Ovary (tissue), 9 donors: ENCODE measurements around the gene FAM120B. TPM values are rescaled to one million over a fixed set of nuclear protein-coding genes. Genes with fewer than 3 reads are reported as not detected.

Experiments
- DNase-seq, 5 donors: peaks; one replicate each; pipeline ENCODE4 v3.0.0-alpha.2; 2019 to 2020
- H3K27ac ChIP-seq, 2 donors: fragments of 200-600 bp; one replicate each; pipeline versions ENCODE4 v1.5.1 to v1.8.0; 2019 to 2022
- H3K27me3 ChIP-seq: fragments of 200-600 bp; one replicate; pipeline ENCODE4 v1.8.0; 2022
- H3K36me3 ChIP-seq: fragments of 200-600 bp; sonication (generic); one replicate; pipeline ENCODE4 v1.5.1; 2019
- H3K4me1 ChIP-seq: one replicate; pipeline ENCODE4 v1.8.1; 2013; ENCODE audit warnings: mild to moderate bottlenecking, moderate library complexity; ENCODE audit not compliant: insufficient read depth
- H3K4me3 ChIP-seq: fragments of 200-600 bp; sonication (generic); one replicate; pipeline ENCODE4 v1.5.1; 2017
- H3K9me3 ChIP-seq, 2 donors: fragments of 200-600 bp in 1 of 2; sonication (generic) in 1 of 2; one replicate each; pipeline versions ENCODE4 v1.5.1 to v1.8.1; 2013 to 2019; ENCODE audit warnings: mild to moderate bottlenecking in 1 of 2, moderate library complexity in 1 of 2
- EP300 ChIP-seq: sonication (generic); formaldehyde crosslinking; IDR thresholded peaks from one replicate; pipeline ENCODE4 v1.6.1; 2017; ENCODE audit warnings: antibody characterized with exemption
- POLR2A ChIP-seq: fragments of 450-650 bp; IDR thresholded peaks from one replicate; pipeline ENCODE4 v1.6.1; 2017; ENCODE audit warnings: antibody characterized with exemption, mild to moderate bottlenecking, moderate library complexity
- WGBS, 3 donors: extraction: QIAGEN DNeasy Blood & Tissue Kit in 1 of 3; methylation state at CpG; one replicate each; pipeline versions ENCODE4 v1.1.5 to v1.1.7; 2013 to 2017; 5-methylcytosine and 5-hydroxymethylcytosine counted together
- intact Hi-C, 4 donors: fragments of 100-400 bp; cut with DNase I; formaldehyde crosslinking; loops; one replicate each; pipeline versions ENCODE4 v1.11.0 to v1.15.1; 2022 to 2023
- polyA plus RNA-seq, 2 donors: library from polyadenylated mRNA; stranded (reverse); fragments of 200-250 nt in 1 of 2; fragments of 350-450 nt in 1 of 2; fragmentation: Illumina TruSeq in 1 of 2; extraction: RNeasy Lipid Tissue Mini Kit (QIAGEN cat#74804) in 1 of 2; gene quantifications; one replicate each; pipeline ENCODE4 v1.2.3, GENCODE V29; 2013 to 2014
- total RNA-seq, 7 donors: library from RNA; depleted of rRNA in 2 of 7; stranded (reverse); fragments of >200 nt in 2 of 7; fragmentation: NEBNext Ultra II Directional in 3 of 7; extraction: Animal tissue kit (Norgen Biotek cat#: 25700) in 3 of 7; gene quantifications; one replicate each; pipeline versions ENCODE4 v1.1.0 to v1.2.4, GENCODE V29; 2016 to 2023
- TF ChIP-seq, protein P1 (sequence below), 3 donors: fragments of 450-650 bp in 2 of 3; fragments of 200-600 bp in 1 of 3; IDR thresholded peaks; one replicate each; pipeline versions ENCODE4 v1.5.1 to v1.8.0; 2016 to 2022; ENCODE audit warnings: antibody characterized with exemption in 3 of 3, mild to moderate bottlenecking in 1 of 3
- donor health status: DM: no; HTN: no; CAD: no; lungs with moderate emphysema.
- donor health status: DM: no; HTN: no; CAD: no.
- donor health status: Bipolar disorder and iron deficiency.
- donor health status: DM: yes; HTN: yes; CAD: no.
- donor health status: DM: no; HTN: no; CAD: no.
- donor health status: DM: yes; HTN: yes; CAD: no.

FAM120B gene
- total and polyA plus RNA-seq, 9 donors, result 10.6 to 39.3 (median 28.4) TPM

DNA sequence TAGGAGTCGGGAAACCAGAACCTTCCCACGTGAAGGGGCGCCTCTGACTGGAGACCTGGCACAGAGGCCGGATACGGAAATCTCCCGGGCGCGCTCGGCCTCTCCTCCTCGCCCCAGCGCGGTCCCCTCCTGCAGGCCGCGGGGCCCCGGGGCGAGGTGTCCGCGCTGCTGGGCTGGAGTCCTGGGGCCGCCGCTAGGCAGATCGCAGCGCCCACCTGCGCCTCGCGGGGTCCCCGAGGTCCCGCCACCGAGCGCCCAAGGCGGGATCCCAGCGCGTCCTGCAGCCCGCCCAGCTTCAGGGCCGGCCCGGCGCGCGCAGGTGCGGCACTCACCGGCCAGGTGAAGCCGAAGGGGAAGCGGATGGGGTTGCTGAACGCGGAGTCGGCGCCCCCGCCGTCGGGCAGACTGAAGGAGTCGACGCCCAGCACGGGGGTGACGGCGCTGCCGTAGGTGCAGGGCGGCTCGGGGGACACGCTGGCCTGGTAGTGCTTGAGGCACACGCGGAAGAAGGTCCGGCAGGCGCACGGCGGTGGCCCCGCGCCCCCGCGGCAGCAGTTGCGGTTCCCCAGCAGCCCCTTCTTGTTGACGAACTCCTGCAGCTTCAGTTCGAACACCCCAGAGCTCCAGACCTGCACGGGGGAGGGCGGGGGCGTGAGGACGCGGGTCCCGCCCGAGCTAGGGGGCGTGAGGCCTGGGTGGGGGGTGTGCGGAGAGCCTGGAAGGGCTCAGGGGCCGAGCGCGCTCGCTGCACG, 17.2 kb upstream of the FAM120B start:
- Histone ChIP-seq H3K27ac (no peak overlapping the region), H3K27me3 (peaks cover 3% of the 10 kb centered on the region), H3K9me3 (no peaks in the 10 kb centered on the region), H3K4me1 (peaks cover 23% of the 10 kb centered on the region), H3K36me3 (no peaks in the 10 kb centered on the region), H3K4me3 (peak overlapping the region; percentile 57)
- intact Hi-C loops, result no loop called here
- WGBS, 3 donors, result 4 to 11% (median 4%) methylated on average over 51 to 85 of the region's 85 CpGs
- DNase-seq, result peak in 1 of 5 donors; percentile 21
- TF ChIP-seq POLR2A, result no peak
- TF ChIP-seq, protein P1, sequence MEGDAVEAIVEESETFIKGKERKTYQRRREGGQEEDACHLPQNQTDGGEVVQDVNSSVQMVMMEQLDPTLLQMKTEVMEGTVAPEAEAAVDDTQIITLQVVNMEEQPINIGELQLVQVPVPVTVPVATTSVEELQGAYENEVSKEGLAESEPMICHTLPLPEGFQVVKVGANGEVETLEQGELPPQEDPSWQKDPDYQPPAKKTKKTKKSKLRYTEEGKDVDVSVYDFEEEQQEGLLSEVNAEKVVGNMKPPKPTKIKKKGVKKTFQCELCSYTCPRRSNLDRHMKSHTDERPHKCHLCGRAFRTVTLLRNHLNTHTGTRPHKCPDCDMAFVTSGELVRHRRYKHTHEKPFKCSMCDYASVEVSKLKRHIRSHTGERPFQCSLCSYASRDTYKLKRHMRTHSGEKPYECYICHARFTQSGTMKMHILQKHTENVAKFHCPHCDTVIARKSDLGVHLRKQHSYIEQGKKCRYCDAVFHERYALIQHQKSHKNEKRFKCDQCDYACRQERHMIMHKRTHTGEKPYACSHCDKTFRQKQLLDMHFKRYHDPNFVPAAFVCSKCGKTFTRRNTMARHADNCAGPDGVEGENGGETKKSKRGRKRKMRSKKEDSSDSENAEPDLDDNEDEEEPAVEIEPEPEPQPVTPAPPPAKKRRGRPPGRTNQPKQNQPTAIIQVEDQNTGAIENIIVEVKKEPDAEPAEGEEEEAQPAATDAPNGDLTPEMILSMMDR (IDR thresholded peaks at IDR 0.05), result no peak
- TF ChIP-seq EP300, result no peak

DNA sequence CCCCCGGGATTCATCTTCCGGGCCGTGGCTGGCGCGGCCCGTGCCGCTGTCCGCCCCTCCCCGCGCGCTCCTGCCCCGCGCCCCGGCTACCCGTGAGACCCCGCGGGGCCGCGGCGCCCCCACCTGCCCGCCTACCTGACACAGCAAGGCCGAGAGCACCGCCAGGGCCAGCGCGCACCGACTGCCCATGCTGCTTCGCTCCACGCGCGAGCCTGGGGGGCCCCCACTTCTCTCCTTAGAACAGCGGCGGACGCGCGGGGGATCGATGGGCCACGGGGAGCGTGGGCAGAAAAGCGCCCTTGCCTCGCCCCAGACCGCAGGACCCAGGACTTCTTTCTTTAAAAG, 16.6 kb upstream of the FAM120B start:
- H3K4me3 ChIP-seq, result peak overlapping the region; percentile 57
- intact Hi-C loops, result loop anchor here in 2 of 4 donors (5.0 to 10.0 kb wide), 2 partner anchors 455 to 498 kb away; no protein-coding TSS in a partner anchor
- H3K9me3 ChIP-seq, result no peaks in the 10 kb centered on the region
- H3K36me3 ChIP-seq, result no peaks in the 10 kb centered on the region
- peaks cover 3% of the 10 kb centered on the region for H3K27me3 ChIP-seq
- peaks cover 23% of the 10 kb centered on the region for H3K4me1 ChIP-seq
- H3K27ac ChIP-seq, result no peak overlapping the region
- no peak for TF ChIP-seq POLR2A
- TF ChIP-seq, protein P1 (IDR thresholded peaks at IDR 0.05), result no peak
- TF ChIP-seq EP300, result no peak
- 0 to 2% (median 1%) methylated on average over 24 to 41 of the region's 41 CpGs for WGBS, 3 donors
- DNase-seq, result no peak

DNA sequence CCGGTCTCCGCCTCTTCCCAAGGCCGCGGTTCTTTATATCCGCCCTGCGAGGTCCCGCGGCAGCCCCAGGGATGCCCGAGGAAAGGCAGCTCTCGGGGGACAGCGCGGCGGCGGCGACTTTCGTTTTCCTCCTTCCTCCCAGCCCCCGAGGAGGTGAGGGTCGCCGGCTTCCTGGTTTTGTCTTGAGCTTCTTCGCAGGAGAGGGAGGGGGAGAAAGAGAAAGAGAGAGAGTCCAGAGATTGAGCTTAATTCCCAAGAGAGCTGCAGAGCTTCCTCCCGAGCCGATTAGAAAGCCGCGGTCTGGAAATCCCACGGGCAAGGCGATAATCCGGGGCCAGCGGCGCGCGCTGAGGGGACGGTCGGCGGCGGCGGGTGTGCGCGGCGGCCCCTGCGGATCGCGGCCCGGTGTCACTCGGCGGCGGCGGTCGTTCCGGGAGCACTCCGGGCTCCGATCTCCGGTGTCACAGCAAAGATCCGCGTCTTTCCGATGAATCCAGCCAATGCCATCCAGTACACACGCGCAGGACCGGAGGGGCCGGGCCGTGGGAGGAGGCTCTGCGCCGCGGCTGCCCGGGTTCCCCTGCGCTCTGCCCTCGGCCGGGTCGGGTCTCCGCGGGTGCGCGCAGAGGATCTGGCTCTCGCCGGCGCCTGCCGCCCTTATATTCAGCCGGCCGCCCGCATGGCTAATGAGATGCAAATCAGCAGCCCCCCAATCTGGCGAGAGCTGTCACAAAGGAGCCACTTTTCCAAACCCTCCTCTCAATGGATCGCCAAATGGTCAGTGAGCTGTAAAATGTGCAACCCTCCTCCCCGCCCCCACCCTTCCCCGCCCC, 16.0 kb upstream of the FAM120B start, which contains the start of gene DLL1:
Gene DLL1, minus strand, starts transcription at position 783 of the 833 bp plus-strand sequence. CDS start 939 bp downstream, outside the sequence.
- peak in 1 of 5 donors; percentile 28 for DNase-seq
- intact Hi-C loops, result loop anchor here in 2 of 4 donors (5.0 to 10.0 kb wide), 2 partner anchors 456 to 498 kb away; no protein-coding TSS in a partner anchor
- TF ChIP-seq, protein P1 (IDR thresholded peaks at IDR 0.05), result no peak
- TF ChIP-seq POLR2A (no peak), EP300 (no peak)
- Histone ChIP-seq H3K9me3 (no peaks in the 10 kb centered on the region), H3K4me3 (peak within 1 kb of the TSS; percentile 57), H3K27ac (no peak within 1 kb of the TSS), H3K27me3 (peaks cover 3% of the 10 kb centered on the region), H3K36me3 (no peaks in the 10 kb centered on the region), H3K4me1 (peaks cover 29% of the 10 kb centered on the region)
- 0 to 1% (median 1%) methylated on average over 72 to 83 of the region's 83 CpGs for WGBS, 3 donors

DNA sequence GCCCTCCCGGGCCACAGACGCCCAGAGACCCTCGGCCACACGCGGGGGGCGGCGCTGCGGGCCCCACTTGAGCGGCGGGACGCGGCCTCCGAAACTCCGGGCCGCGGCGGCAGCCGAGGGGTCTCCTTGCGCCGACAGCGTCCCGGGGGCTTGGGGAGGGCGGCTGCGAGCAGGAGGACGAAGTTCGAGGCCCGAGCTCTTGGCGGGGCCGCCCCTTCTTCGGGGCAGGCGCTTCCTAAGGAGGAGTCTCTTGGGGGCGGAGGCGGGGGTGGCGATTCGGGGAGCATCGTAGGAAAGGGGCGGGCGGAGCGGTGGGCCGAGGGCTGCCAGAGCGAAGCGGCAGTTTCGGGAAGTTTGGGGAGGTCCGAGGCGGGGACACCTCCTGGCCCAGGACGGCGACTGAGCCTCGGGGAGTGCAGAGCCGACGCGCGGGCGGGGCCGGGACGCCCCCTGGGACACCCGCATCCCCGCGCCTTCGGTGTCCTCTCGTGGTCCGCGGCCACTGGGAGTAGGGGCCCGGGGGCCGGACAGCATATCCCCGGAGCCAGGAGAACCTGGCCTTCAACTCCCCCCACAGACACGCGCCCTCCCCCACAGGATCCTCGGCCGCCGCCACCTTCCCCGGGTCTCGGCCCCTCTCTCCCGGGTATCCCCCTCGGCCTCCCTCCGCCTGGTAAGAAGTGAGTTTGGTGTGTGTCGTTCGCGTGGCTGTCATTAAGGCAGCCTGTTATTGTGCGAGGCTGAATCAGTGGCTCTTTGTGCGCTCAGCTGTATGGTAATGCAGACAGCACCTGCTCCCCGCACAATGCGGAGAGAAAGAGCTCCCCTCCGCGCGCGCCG, 15.1 kb upstream of the FAM120B start:
- Histone ChIP-seq H3K27ac (no peak overlapping the region), H3K4me3 (peak overlapping the region; percentile 40), H3K9me3 (no peaks in the 10 kb centered on the region), H3K36me3 (no peaks in the 10 kb centered on the region), H3K4me1 (peaks cover 35% of the 10 kb centered on the region), H3K27me3 (peaks cover 3% of the 10 kb centered on the region)
- intact Hi-C loops, result loop anchor here in 2 of 4 donors (5.0 to 10.0 kb wide), 2 partner anchors 457 to 499 kb away; no protein-coding TSS in a partner anchor
- 1 to 4% (median 1%) methylated on average over 50 to 87 of the region's 87 CpGs for WGBS, 3 donors
- DNase-seq, result peak in 3 of 5 donors; percentile 42 to 63 (median 45)
- no peak for TF ChIP-seq POLR2A
- TF ChIP-seq, protein P1 (IDR thresholded peaks at IDR 0.05), result no peak
- no peak for TF ChIP-seq EP300
